GM18907 (cell line): Measurements from ENCODE around the gene TMPRSS4.

Experiments used
- ATAC-seq: cut with Tn5 transposase; IDR thresholded peaks from one replicate; pipeline ENCODE4 v1.9.1; 2021; ENCODE audit warnings: mild to moderate bottlenecking, moderate library complexity; ENCODE audit not compliant: unreplicated experiment

TMPRSS4 gene

GRCh38 chr11:118100691-118101232 lies 23.9 kb downstream of the TMPRSS4 start:
- ATAC-seq: no peak

DNA sequence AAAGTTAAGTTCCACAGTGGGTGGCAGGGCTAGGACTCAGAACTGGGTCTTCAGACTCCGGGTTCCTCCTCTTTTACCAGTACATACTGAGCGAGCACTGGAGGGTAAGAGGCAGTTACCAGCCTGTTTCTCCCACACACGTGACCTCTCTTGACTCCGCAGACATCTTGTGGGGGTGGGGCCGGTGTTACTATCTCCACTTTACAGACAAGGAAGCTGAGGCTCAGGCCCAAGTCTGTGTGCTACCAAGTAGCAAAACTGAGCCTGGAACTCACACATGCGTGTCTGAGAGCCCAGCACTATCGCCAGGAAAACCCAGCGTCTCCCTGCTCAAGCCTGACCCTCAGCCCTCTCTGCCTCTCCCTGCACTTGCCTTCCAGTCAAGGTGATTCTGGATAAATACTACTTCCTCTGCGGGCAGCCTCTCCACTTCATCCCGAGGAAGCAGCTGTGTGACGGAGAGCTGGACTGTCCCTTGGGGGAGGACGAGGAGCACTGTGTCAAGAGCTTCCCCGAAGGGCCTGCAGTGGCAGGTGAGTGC lies 25.9 kb downstream of the TMPRSS4 start:
- ATAC-seq: no peak

GRCh38 chr11:118104491-118104890 lies 27.6 kb downstream of the TMPRSS4 start:
- no peak for ATAC-seq

GRCh38 chr11:118105657-118106305 lies 28.9 kb downstream of the TMPRSS4 start:
- no peak for ATAC-seq

DNA sequence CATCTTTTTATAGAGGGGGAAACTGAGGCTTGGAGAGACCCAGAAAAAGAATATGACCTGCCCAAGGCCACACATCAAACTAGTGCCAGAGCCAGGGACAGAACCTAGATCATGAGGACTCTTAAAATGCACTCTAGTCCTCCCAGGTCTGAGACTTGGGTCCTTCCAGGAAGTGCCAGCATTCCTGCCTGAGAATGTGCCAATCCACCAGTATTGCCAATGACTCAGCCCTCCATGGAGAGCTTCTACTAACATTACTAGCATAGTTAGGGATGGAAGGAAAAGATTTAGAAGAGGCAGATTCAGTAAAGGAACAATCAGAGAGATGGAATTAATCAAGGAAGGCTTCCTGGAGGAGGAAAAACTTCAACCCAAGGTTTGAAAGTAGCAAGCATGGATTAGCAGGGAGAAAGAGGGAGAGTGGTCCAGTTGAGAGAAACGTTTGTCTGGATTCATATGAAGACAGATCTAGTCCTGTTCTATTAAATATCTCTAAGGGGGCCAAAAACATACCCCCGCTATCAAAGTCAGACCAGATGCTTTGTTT lies 30.0 kb downstream of the TMPRSS4 start:
- no peak for ATAC-seq

DNA sequence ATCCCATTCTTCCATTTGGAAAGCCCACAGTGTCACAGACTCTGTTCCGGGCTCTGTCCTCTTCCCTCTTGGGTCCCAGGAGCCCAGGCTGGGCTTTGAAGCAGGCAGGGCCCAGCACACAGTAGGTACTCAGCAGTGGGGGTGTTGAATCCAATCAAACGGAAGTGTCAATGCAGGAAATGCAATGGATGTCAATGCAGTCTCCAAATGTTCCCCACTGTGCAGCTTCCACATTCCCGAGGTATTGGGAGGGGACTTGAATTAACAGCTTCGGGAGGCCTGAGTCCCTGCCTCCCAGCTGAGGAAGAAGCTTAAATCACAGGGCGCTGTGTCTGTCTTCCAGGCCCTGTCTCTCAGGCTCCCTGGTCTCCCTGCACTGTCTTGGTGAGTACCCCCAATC lies 31.6 kb downstream of the TMPRSS4 start:
- ATAC-seq: no peak

GRCh38 chr11:118109231-118109630 lies 32.4 kb downstream of the TMPRSS4 start:
- no peak for ATAC-seq

GRCh38 chr11:118111019-118111743 lies 34.3 kb downstream of the TMPRSS4 start:
- no peak for ATAC-seq

- no peak for ATAC-seq
Observed at GRCh38 chr11:118111744-118112035, 34.8 kb downstream of the TMPRSS4 start.

DNA sequence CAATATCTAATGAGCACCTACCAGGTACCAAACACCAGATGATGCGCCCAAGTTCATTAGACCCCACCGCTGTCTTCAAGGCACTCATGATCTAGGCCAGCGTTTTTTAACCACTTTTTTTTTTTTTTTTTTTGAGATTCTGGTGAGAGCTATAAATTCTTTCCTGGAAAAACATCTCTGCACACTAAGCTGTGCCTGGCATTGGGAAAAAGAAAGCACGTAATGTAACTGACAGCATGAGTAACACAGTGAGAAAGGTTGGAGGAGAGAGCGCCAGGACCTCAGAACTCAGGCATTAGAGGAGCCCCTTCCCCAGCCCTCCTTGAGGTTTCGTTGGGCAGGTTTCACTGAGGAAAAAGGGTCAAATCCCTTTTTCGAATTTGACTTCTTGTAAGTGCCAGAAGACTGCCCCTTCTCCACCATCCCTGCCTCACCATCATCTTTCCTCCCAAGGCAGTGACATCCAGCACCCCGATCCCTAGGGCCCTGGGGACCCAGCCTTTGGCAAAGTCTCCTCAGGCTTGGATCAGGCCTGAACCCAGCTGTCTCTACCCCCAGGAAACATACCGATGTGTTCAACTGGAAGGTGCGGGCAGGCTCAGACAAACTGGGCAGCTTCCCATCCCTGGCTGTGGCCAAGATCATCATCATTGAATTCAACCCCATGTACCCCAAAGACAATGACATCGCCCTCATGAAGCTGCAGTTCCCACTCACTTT lies 36.0 kb downstream of the TMPRSS4 start:
- ATAC-seq: no peak

DNA sequence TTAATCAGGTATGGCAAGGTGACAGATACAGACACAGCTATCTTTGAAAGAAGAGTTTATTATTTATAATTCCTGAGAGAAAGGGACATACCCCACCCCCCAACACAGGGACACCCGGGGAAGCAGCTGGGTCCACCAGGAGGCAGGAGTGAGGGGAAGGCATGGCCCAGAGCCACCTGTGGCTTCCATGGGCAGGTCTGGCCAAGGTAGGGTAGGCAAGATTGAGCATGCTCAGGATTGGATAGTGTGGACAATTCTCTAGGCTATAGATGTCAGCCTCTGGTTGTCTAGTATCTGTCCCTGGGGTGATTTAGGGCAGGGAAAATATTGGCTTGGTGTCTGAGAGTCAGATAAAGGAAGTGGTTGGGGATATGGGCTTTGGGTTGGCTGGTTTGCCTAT lies 37.4 kb downstream of the TMPRSS4 start:
- no peak for ATAC-seq

DNA sequence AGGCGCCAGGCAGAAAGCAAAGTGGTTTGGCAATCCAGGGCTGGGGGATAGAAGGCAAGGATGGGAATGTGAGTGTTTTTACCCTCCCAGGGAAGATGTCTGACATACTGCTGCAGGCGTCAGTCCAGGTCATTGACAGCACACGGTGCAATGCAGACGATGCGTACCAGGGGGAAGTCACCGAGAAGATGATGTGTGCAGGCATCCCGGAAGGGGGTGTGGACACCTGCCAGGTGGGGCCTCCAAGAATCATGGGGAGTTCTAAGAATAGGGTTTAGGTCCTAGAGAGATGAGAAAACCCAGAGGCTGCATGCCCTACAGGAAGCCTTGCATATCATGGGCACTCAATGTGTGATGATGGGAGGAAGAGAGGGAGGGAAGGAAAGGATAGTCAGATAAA lies 38.2 kb downstream of the TMPRSS4 start:
- ATAC-seq: no peak

- ATAC-seq: peak; percentile 86
Observed at GRCh38 chr11:118117790-118118601, 41.1 kb downstream of the TMPRSS4 start.

GRCh38 chr11:118120793-118121192 lies 43.9 kb downstream of the TMPRSS4 start:
- ATAC-seq: no peak

GRCh38 chr11:118124929-118125535 lies 48.2 kb downstream of the TMPRSS4 start:
- ATAC-seq: no peak

DNA sequence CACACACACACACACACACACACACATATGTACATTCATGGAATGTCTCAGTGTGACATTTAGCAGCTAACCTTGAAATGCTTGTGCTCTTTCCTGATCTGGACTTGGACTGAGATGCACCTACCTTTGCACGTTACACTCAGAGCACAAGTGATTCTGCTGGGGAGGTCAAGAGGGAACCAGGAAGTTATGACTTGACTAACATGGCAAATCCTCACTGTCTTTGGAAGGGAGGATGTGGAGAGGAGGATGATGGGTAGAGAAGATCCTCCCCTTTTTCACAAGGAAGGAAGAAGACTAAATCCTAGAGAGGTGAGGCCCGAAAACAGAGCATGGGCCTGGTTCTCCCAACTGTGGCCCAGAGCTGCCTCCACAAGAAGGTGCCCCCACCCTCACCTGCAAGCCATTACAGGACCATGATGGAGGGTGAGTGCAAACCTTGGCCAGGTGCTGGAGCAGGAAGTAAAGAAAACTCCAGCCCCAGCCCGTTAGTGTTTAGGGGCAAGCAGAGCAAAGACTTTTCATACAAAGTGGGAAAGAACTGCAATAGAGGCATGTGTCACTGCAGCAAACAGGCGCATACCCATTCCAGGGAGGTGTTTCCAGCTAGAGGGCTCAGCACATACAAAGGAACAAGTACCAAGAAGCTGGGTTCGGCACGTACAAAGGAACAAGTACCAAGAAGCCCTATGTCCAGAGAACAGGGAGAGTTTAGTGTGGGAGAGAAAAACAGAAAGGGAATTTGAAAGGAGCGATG lies 49.4 kb downstream of the TMPRSS4 start:
- ATAC-seq: no peak

DNA sequence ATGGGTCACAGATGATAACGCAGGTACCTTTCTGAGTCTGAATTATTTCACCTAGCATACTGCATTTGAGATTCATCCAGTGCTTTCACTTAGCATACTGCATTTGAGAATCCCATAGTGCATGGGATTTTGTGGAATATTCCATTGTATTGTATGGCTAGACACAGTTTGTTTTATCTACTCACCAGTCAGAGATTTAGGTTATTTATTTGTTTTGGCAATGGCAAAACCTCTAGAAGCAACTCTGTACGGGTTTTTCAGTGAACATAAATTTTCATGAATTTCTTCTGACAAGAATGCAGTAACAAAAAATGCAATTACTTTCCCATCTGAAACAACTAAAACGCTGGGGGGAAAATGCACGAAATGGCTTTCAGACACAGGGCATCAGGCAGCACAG lies 51.4 kb downstream of the TMPRSS4 start:
- no peak for ATAC-seq

DNA sequence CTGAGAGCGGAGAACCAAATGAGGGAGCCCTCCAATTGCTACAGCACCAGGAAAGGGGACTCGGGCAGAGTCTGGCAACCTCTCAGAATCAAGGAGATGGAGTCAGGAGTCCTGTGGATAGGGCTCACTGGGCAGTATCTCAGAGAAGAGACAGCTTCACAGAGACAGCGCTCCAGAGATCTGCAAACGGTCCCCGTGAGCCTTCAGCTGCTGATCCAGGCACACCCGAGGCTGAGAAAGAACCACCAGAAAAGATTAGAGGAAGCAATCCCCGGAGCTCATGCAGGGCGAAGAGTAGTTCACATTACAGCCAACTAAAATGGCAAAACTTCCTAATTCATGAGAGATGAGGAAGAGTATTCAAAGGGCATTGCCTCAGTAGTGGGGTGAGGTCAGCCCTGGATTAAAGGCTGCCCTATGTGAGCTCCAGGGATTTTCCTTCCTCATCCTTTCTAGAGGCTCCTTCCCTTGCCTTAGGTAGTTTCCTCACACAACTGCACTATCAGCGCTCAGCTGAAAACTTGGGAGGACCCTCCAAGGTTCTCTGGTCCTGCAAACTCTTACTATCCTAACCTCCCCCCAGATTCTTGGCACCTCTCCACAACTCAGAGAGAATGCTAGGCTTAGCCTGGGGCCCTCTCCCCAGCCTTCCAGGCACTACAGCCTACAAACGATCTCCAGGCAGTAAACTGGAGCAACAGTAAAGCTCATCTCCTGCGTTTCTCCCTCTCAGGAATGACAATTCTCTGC lies 52.0 kb downstream of the TMPRSS4 start:
- no peak for ATAC-seq
